ENCODE results near the gene EIF4G3. TPM values are rescaled to one million over a fixed set of nuclear protein-coding genes. Genes with fewer than 3 reads are reported as not detected.

The EIF4G3 gene
- total and polyA plus RNA-seq, 10 of the 15 experiments (the other 5 are each of a cell fraction or from before 2014, with no cell fraction given) = 7.4 to 45.1 (median 29.1) TPM

- Histone ChIP-seq H3K36me3 (ENCODE audit: control insufficient read depth in 2 of 2, insufficient read depth in 2 of 2, low read length in 1 of 2) (no peaks in the 10 kb centered on the region), H4K20me1 (ENCODE audit: control insufficient read depth, insufficient read depth) (no peaks in the 10 kb centered on the region), H3K27me3 (replicated peaks in 1 of 2; ENCODE audit: control insufficient read depth in 2 of 2, insufficient read depth in 2 of 2, low read length in 1 of 2) (no peaks in the 10 kb centered on the region), H2AFZ (ENCODE audit: control insufficient read depth, low read depth, low read length) (no peak overlapping the region), H3K4me3 (no peak overlapping the region), H3K9me3 (replicated peaks; ENCODE audit: control insufficient read depth, insufficient read depth, low read length) (no peaks in the 10 kb centered on the region), H3K9ac (ENCODE audit: control insufficient read depth, insufficient read depth, low read length) (no peak overlapping the region), H3K4me1 (ENCODE audit: control insufficient read depth, insufficient read depth, low read length) (no peaks in the 10 kb centered on the region), H3K4me2 (ENCODE audit: control insufficient read depth, insufficient read depth) (no peak overlapping the region), H3K27ac (ENCODE audit: control insufficient read depth, insufficient read depth) (no peak overlapping the region), H3K79me2 (ENCODE audit: control insufficient read depth, insufficient read depth, low read length) (no peaks in the 10 kb centered on the region)
- intact Hi-C loops (cut with micrococcal nuclease; ENCODE audit: unreplicated experiment) = no loop called here
- no peak for DNase-seq (ENCODE audit: low read depth, low spot score)
- TF ChIP-seq EZH2 (IDR thresholded peaks at IDR 0.05; ENCODE audit: borderline replicate concordance, control insufficient read depth, low read depth, low read length) (no peak), SPI1 (IDR thresholded peaks at IDR 0.05; ENCODE audit: borderline replicate concordance, insufficient read depth, low read depth, low read length) (no peak), SP1 (IDR thresholded peaks at IDR 0.05; ENCODE audit: low read depth, low read length) (no peak), ZNF384 (IDR thresholded peaks at IDR 0.05; ENCODE audit: borderline replicate concordance, low read depth, low read length) (no peak), MYC (IDR thresholded peaks at IDR 0.05; ENCODE audit: insufficient read depth, insufficient read length, insufficient replicate concordance, low read length, severe bottlenecking) (no peak), NR2C2 (IDR thresholded peaks at IDR 0.05; ENCODE audit: borderline replicate concordance, control insufficient read depth, insufficient read length, low read depth) (no peak), ELK1 (IDR thresholded peaks at IDR 0.05; ENCODE audit: low read depth, low read length) (no peak), SREBF1 (IDR thresholded peaks at IDR 0.05; ENCODE audit: low read length) (no peak)
- no peak for ATAC-seq
- SMC1A ChIA-PET (ENCODE audit: uncharacterized antibody, unreplicated experiment) = interaction anchor here (0.9 to 3.1 kb wide), 5 partner anchors 8 to 208 kb away, joined by 3 to 11 read pairs (median 3); no protein-coding TSS in a partner anchor
- no peak for FAIRE-seq
- in situ Hi-C loops (cut with MboI) = loop anchor here (5.0 to 10.0 kb wide), 3 partner anchors 205 to 665 kb away; no protein-coding TSS in a partner anchor
- RAD21 ChIA-PET (ENCODE audit: unreplicated experiment) = interaction anchor here (0.7 to 1.1 kb wide), 3 partner anchors 8 to 208 kb away, joined by 3 to 4 read pairs (median 3); no protein-coding TSS in a partner anchor
- 72% methylated on average over 1 of the region's 1 CpG for WGBS (ENCODE audit: insufficient coverage, insufficient replicate concordance, low lambda C conversion rate, missing lambda C conversion rate)
- no TSS peak for BruUV-seq (replicated peaks)
- POLR2A ChIA-PET = interaction anchor here (0.6 kb wide), 1 partner anchor 53 kb away, joined by 3 read pairs; no protein-coding TSS in a partner anchor
- CTCF ChIA-PET = interaction anchor here (0.6 to 9.9 kb wide), 5 partner anchors 12 to 495 kb away, joined by 3 to 120 read pairs (median 4); no protein-coding TSS in a partner anchor
Measured at GRCh38 chr1:21189906-21190500, 13.3 kb upstream of the EIF4G3 start.

All from GM12878 (cell line).